ENCODE data around the gene ZNF143.
A peak's percentile ranks its signal among the peaks of the same experiment; 100 is the strongest.
"Not testable (repeated sequence)": the region's sequence is repeated elsewhere in the genome, so short reads cannot be mapped to it uniquely, and the experiment has no call there.

Gene ZNF143

GRCh38 chr11:9514576-9514975 is 53.8 kb downstream of the ZNF143 start:
- H3K36me3 ChIP-seq (ENCODE audit: insufficient read depth, low read length) = peaks cover 53% of the 10 kb centered on the region
- H3K9me3 ChIP-seq (ENCODE audit: low read length); H2AFZ ChIP-seq (ENCODE audit: low read depth, low read length); H3K4me3 ChIP-seq (ENCODE audit: low read length); H3K4me1 ChIP-seq (ENCODE audit: insufficient read depth, low read length); H3K27me3 ChIP-seq (ENCODE audit: insufficient read depth, low read length): not testable (repeated sequence)

- no peaks in the 10 kb centered on the region for H3K27me3 ChIP-seq (ENCODE audit: insufficient read depth, low read length)
- H2AFZ ChIP-seq (ENCODE audit: low read depth, low read length) = no peak overlapping the region
- no peak overlapping the region for H3K4me3 ChIP-seq (ENCODE audit: low read length)
- H3K4me1 ChIP-seq (ENCODE audit: insufficient read depth, low read length) = no peaks in the 10 kb centered on the region
- peaks cover 53% of the 10 kb centered on the region for H3K36me3 ChIP-seq (ENCODE audit: insufficient read depth, low read length)
- peaks cover 4% of the 10 kb centered on the region for H3K9me3 ChIP-seq (ENCODE audit: low read length)
These were observed 55.3 kb downstream of the ZNF143 start for GRCh38 chr11:9516113-9516512.

GRCh38 chr11:9518835-9519410 is 58.1 kb downstream of the ZNF143 start:
- Histone ChIP-seq H3K4me3 (ENCODE audit: low read length) (no peak overlapping the region), H3K4me1 (ENCODE audit: insufficient read depth, low read length) (no peaks in the 10 kb centered on the region), H2AFZ (ENCODE audit: low read depth, low read length) (no peak overlapping the region), H3K27me3 (ENCODE audit: insufficient read depth, low read length) (no peaks in the 10 kb centered on the region), H3K36me3 (ENCODE audit: insufficient read depth, low read length) (peaks cover 34% of the 10 kb centered on the region), H3K9me3 (ENCODE audit: low read length) (peaks cover 4% of the 10 kb centered on the region)

- no peak overlapping the region for H3K4me3 ChIP-seq (ENCODE audit: low read length)
- no peak overlapping the region for H2AFZ ChIP-seq (ENCODE audit: low read depth, low read length)
- H3K4me1 ChIP-seq (ENCODE audit: insufficient read depth, low read length) = no peaks in the 10 kb centered on the region
- H3K9me3 ChIP-seq (ENCODE audit: low read length) = no peaks in the 10 kb centered on the region
- peaks cover 30% of the 10 kb centered on the region for H3K36me3 ChIP-seq (ENCODE audit: insufficient read depth, low read length)
- no peaks in the 10 kb centered on the region for H3K27me3 ChIP-seq (ENCODE audit: insufficient read depth, low read length)
These were observed 63.2 kb downstream of the ZNF143 start for GRCh38 chr11:9524001-9524400.

- Histone ChIP-seq H3K4me3 (ENCODE audit: low read length) (no peak overlapping the region), H2AFZ (ENCODE audit: low read depth, low read length) (no peak overlapping the region), H3K36me3 (ENCODE audit: insufficient read depth, low read length) (peaks cover 31% of the 10 kb centered on the region), H3K4me1 (ENCODE audit: insufficient read depth, low read length) (no peaks in the 10 kb centered on the region), H3K27me3 (ENCODE audit: insufficient read depth, low read length) (no peaks in the 10 kb centered on the region), H3K9me3 (ENCODE audit: low read length) (no peaks in the 10 kb centered on the region)
These were observed 64.3 kb downstream of the ZNF143 start for GRCh38 chr11:9525116-9525515.

- Histone ChIP-seq H3K9me3 (ENCODE audit: low read length) (no peaks in the 10 kb centered on the region), H3K4me1 (ENCODE audit: insufficient read depth, low read length) (no peaks in the 10 kb centered on the region), H2AFZ (ENCODE audit: low read depth, low read length) (no peak overlapping the region)
These were observed 66.8 kb downstream of the ZNF143 start for GRCh38 chr11:9527481-9528135.

GRCh38 chr11:9528136-9528501 is 67.3 kb downstream of the ZNF143 start:
- H3K36me3 ChIP-seq (ENCODE audit: insufficient read depth, low read length) = peaks cover 28% of the 10 kb centered on the region
- H3K4me3 ChIP-seq (ENCODE audit: low read length) = no peak overlapping the region
- no peaks in the 10 kb centered on the region for H3K27me3 ChIP-seq (ENCODE audit: insufficient read depth, low read length)
- no peaks in the 10 kb centered on the region for H3K9me3 ChIP-seq (ENCODE audit: low read length)
- no peak overlapping the region for H2AFZ ChIP-seq (ENCODE audit: low read depth, low read length)
- H3K4me1 ChIP-seq (ENCODE audit: insufficient read depth, low read length) = no peaks in the 10 kb centered on the region

More at GRCh38 chr11:9527481-9528135, 66.8 kb downstream of the ZNF143 start:
- peaks cover 28% of the 10 kb centered on the region for H3K36me3 ChIP-seq (ENCODE audit: insufficient read depth, low read length)
- H3K27me3 ChIP-seq (ENCODE audit: insufficient read depth, low read length) = no peaks in the 10 kb centered on the region
- no peak overlapping the region for H3K4me3 ChIP-seq (ENCODE audit: low read length)

- no peaks in the 10 kb centered on the region for H3K9me3 ChIP-seq (ENCODE audit: low read length)
- H3K4me3 ChIP-seq (ENCODE audit: low read length) = no peak overlapping the region
- peaks cover 5% of the 10 kb centered on the region for H3K4me1 ChIP-seq (ENCODE audit: insufficient read depth, low read length)
- no peaks in the 10 kb centered on the region for H3K27me3 ChIP-seq (ENCODE audit: insufficient read depth, low read length)
- peaks cover 28% of the 10 kb centered on the region for H3K36me3 ChIP-seq (ENCODE audit: insufficient read depth, low read length)
- no peak overlapping the region for H2AFZ ChIP-seq (ENCODE audit: low read depth, low read length)
These were observed 67.9 kb downstream of the ZNF143 start for GRCh38 chr11:9528573-9529333.

GRCh38 chr11:9529334-9529650 is 68.5 kb downstream of the ZNF143 start:
- H3K36me3 ChIP-seq (ENCODE audit: insufficient read depth, low read length) = peaks cover 28% of the 10 kb centered on the region
- peaks cover 10% of the 10 kb centered on the region for H3K4me1 ChIP-seq (ENCODE audit: insufficient read depth, low read length)
- no peak overlapping the region for H3K4me3 ChIP-seq (ENCODE audit: low read length)
- no peaks in the 10 kb centered on the region for H3K27me3 ChIP-seq (ENCODE audit: insufficient read depth, low read length)
- no peaks in the 10 kb centered on the region for H3K9me3 ChIP-seq (ENCODE audit: low read length)
- no peak overlapping the region for H2AFZ ChIP-seq (ENCODE audit: low read depth, low read length)

GRCh38 chr11:9530020-9530621 is 69.3 kb downstream of the ZNF143 start:
- Histone ChIP-seq H2AFZ (ENCODE audit: low read depth, low read length) (no peak overlapping the region), H3K9me3 (ENCODE audit: low read length) (no peaks in the 10 kb centered on the region), H3K4me3 (ENCODE audit: low read length) (no peak overlapping the region), H3K27me3 (ENCODE audit: insufficient read depth, low read length) (no peaks in the 10 kb centered on the region), H3K4me1 (ENCODE audit: insufficient read depth, low read length) (peaks cover 10% of the 10 kb centered on the region), H3K36me3 (ENCODE audit: insufficient read depth, low read length) (peaks cover 24% of the 10 kb centered on the region)

- H3K4me1 ChIP-seq (ENCODE audit: insufficient read depth, low read length) = peaks cover 10% of the 10 kb centered on the region
- no peak overlapping the region for H3K4me3 ChIP-seq (ENCODE audit: low read length)
- no peaks in the 10 kb centered on the region for H3K9me3 ChIP-seq (ENCODE audit: low read length)
- H3K36me3 ChIP-seq (ENCODE audit: insufficient read depth, low read length) = peaks cover 16% of the 10 kb centered on the region
- H3K27me3 ChIP-seq (ENCODE audit: insufficient read depth, low read length) = no peaks in the 10 kb centered on the region
- no peak overlapping the region for H2AFZ ChIP-seq (ENCODE audit: low read depth, low read length)
These were observed 70.3 kb downstream of the ZNF143 start for GRCh38 chr11:9530901-9531625.

GRCh38 chr11:9533058-9533457 is 72.2 kb downstream of the ZNF143 start:
- H3K36me3 ChIP-seq (ENCODE audit: insufficient read depth, low read length) = peaks cover 6% of the 10 kb centered on the region
- H3K9me3 ChIP-seq (ENCODE audit: low read length) = no peaks in the 10 kb centered on the region
- H3K4me1 ChIP-seq (ENCODE audit: insufficient read depth, low read length) = peaks cover 10% of the 10 kb centered on the region
- no peaks in the 10 kb centered on the region for H3K27me3 ChIP-seq (ENCODE audit: insufficient read depth, low read length)
- H3K4me3 ChIP-seq (ENCODE audit: low read length) = no peak overlapping the region
- H2AFZ ChIP-seq (ENCODE audit: low read depth, low read length) = peak overlapping the region; percentile 5

All from neuron (in vitro differentiated cells).